Neural crest cell (in vitro differentiated cells): Measurements from ENCODE around the gene MPRIP. TPM values are rescaled to one million over a fixed set of nuclear protein-coding genes. Genes with fewer than 3 reads are reported as not detected.
A peak's percentile ranks its signal among the peaks of the same experiment; 100 is the strongest.

Experiments
- DNase-seq: peaks from one replicate; pipeline ENCODE4 v3.0.0; 2021; ENCODE audit warnings: low read depth, mixed read lengths, low spot score
- H3K27ac Mint-ChIP-seq: one replicate; pipeline ENCODE4 v1.8.0; 2021; ENCODE audit warnings: mild to moderate bottlenecking, mixed read lengths; ENCODE audit not compliant: unreplicated experiment
- H3K27me3 Mint-ChIP-seq: 2 replicates; pipeline ENCODE4 v1.8.0; 2021; ENCODE audit warnings: low read depth, mild to moderate bottlenecking, mixed read lengths
- H3K36me3 Mint-ChIP-seq: 2 replicates; pipeline ENCODE4 v1.8.0; 2021; ENCODE audit warnings: low read depth, mild to moderate bottlenecking, mixed read lengths
- H3K4me1 Mint-ChIP-seq: 2 replicates; pipeline ENCODE4 v1.8.0; 2021; ENCODE audit warnings: mixed read lengths
- H3K4me3 Mint-ChIP-seq: one replicate; pipeline ENCODE4 v1.8.0; 2021; ENCODE audit warnings: mild to moderate bottlenecking, mixed read lengths
- H3K9me3 Mint-ChIP-seq: 2 replicates; pipeline ENCODE4 v1.8.0; 2021; ENCODE audit warnings: mixed read lengths
- total RNA-seq: library from RNA; stranded (reverse); gene quantifications from 2 replicates; pipeline ENCODE4 v1.2.1, GENCODE V29; 2021
- TF ChIP-seq, protein P1 (sequence below): fragments of 200-600 bp; sonication (generic); conservative IDR thresholded peaks from 2 replicates; pipeline ENCODE4 v1.5.0; 2021; ENCODE audit warnings: antibody characterized with exemption, mild to moderate bottlenecking

The MPRIP gene
- total RNA-seq, 1 donor from 2014 or later, result 241 TPM

- DNase-seq, result no peak
- Mint-ChIP-seq H3K4me1 (peaks cover 12% of the 10 kb centered on the region), H3K9me3 (no peaks in the 10 kb centered on the region), H3K36me3 (peaks cover 14% of the 10 kb centered on the region), H3K27me3 (no peaks in the 10 kb centered on the region), H3K4me3 (no peak overlapping the region), H3K27ac (no peak overlapping the region)
- TF ChIP-seq, protein P1, sequence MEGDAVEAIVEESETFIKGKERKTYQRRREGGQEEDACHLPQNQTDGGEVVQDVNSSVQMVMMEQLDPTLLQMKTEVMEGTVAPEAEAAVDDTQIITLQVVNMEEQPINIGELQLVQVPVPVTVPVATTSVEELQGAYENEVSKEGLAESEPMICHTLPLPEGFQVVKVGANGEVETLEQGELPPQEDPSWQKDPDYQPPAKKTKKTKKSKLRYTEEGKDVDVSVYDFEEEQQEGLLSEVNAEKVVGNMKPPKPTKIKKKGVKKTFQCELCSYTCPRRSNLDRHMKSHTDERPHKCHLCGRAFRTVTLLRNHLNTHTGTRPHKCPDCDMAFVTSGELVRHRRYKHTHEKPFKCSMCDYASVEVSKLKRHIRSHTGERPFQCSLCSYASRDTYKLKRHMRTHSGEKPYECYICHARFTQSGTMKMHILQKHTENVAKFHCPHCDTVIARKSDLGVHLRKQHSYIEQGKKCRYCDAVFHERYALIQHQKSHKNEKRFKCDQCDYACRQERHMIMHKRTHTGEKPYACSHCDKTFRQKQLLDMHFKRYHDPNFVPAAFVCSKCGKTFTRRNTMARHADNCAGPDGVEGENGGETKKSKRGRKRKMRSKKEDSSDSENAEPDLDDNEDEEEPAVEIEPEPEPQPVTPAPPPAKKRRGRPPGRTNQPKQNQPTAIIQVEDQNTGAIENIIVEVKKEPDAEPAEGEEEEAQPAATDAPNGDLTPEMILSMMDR, result no peak
Measured at GRCh38 chr17:17172001-17172939, 130.0 kb downstream of the MPRIP start.

- Mint-ChIP-seq H3K27me3 (no peaks in the 10 kb centered on the region), H3K36me3 (peaks cover 15% of the 10 kb centered on the region), H3K4me1 (peaks cover 12% of the 10 kb centered on the region), H3K9me3 (no peaks in the 10 kb centered on the region), H3K4me3 (no peak overlapping the region), H3K27ac (peak overlapping the region; percentile 67)
- no peak for DNase-seq
- TF ChIP-seq, protein P1, result no peak
Measured at GRCh38 chr17:17172990-17173389, 130.7 kb downstream of the MPRIP start.

GRCh38 chr17:17173921-17174320 is 131.7 kb downstream of the MPRIP start:
- Mint-ChIP-seq H3K27me3 (no peaks in the 10 kb centered on the region), H3K4me3 (no peak overlapping the region), H3K9me3 (no peaks in the 10 kb centered on the region), H3K36me3 (peaks cover 11% of the 10 kb centered on the region), H3K27ac (peak overlapping the region; percentile 67), H3K4me1 (peaks cover 12% of the 10 kb centered on the region)
- DNase-seq, result no peak
- TF ChIP-seq, protein P1, result no peak

GRCh38 chr17:17175340-17175739 is 133.1 kb downstream of the MPRIP start:
- Mint-ChIP-seq H3K27me3 (no peaks in the 10 kb centered on the region), H3K4me1 (peaks cover 12% of the 10 kb centered on the region), H3K9me3 (no peaks in the 10 kb centered on the region), H3K27ac (peak overlapping the region; percentile 43), H3K36me3 (peaks cover 11% of the 10 kb centered on the region), H3K4me3 (no peak overlapping the region)
- no peak for DNase-seq
- TF ChIP-seq, protein P1, result no peak

DNA sequence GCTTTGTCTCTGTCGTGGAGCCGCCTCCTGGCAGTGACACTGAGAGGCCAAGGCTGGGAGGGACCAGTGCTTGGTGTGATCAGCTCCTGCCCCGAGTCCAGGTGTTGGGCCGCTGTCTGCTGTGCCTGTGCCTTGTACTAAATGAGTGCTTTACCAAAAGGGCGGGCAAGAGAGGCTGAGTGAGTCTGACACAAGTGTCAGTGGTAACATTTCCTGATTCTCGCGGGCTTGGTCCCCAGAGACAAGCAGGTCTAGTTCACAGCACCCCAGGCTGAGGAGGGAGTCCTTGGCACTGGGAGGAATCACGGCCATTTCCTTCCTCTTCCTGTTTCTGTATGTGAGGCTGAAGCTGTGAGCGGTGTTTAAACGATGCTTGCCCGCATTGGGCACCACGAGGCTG is 133.7 kb downstream of the MPRIP start:
- H3K27ac Mint-ChIP-seq, result no peak overlapping the region
- no peak overlapping the region for H3K4me3 Mint-ChIP-seq
- no peaks in the 10 kb centered on the region for H3K9me3 Mint-ChIP-seq
- peaks cover 12% of the 10 kb centered on the region for H3K4me1 Mint-ChIP-seq
- no peaks in the 10 kb centered on the region for H3K27me3 Mint-ChIP-seq
- TF ChIP-seq, protein P1, result no peak
- no peak for DNase-seq
- peaks cover 14% of the 10 kb centered on the region for H3K36me3 Mint-ChIP-seq
